H1 (cell line): ENCODE results near the gene RBM10.

ENCODE experiments used
- CTCF ChIP-seq, 3 experiments: IDR thresholded peaks; 1 replicate in 2 of 3; 2 replicates in 1 of 3; pipeline versions ENCODE4 v1.5.1 to v1.6.1; 2011; ENCODE audit warnings: low read length in 3 of 3, mild to moderate bottlenecking in 3 of 3, inconsistent platforms in 2 of 3, low read depth in 1 of 3, moderate library complexity in 1 of 3; ENCODE audit not compliant: insufficient read depth in 1 of 3; ENCODE audit errors: control extremely low read depth in 1 of 3
- EP300 ChIP-seq, 2 experiments: IDR thresholded peaks; 1 replicate in 1 of 2; 2 replicates in 1 of 2; pipeline ENCODE4 v1.6.1; 2011 to 2012; ENCODE audit warnings: low read depth in 2 of 2, low read length in 2 of 2, mild to moderate bottlenecking in 2 of 2, borderline replicate concordance in 1 of 2, inconsistent platforms in 1 of 2, moderate library complexity in 1 of 2
- EZH2 ChIP-seq: fragments of 200-600 bp; sonication (generic); IDR thresholded peaks from 2 replicates; pipeline ENCODE4 v1.7.1; 2012; ENCODE audit warnings: low read depth, mild to moderate bottlenecking, moderate library complexity, low read length, inconsistent platforms; ENCODE audit not compliant: severe bottlenecking
- JUN ChIP-seq: IDR thresholded peaks from 2 replicates; pipeline ENCODE4 v1.6.1; 2011; ENCODE audit warnings: low read depth, mild to moderate bottlenecking, improper control_type of control experiment, low read length
- POLR2AphosphoS5 ChIP-seq: IDR thresholded peaks from 2 replicates; pipeline ENCODE4 v1.6.1; 2011; ENCODE audit warnings: low read depth, low read length
- RNF2 ChIP-seq: fragments of 200-900, 300-1000 bp; sonication (generic); IDR thresholded peaks from 2 replicates; pipeline ENCODE4 v1.7.1; 2016; ENCODE audit warnings: borderline replicate concordance, low read depth, mild to moderate bottlenecking, antibody characterized with exemption, low read length; ENCODE audit not compliant: poor library complexity, severe bottlenecking; ENCODE audit errors: missing control alignments
- TCF12 ChIP-seq: IDR thresholded peaks from 2 replicates; pipeline ENCODE4 v1.6.1; 2011; ENCODE audit warnings: low read depth, mild to moderate bottlenecking, low read length

- TF ChIP-seq TCF12 (no peak), CTCF (IDR thresholded peaks at IDR 0.05; ENCODE audit: control extremely low read depth in 1 of 3, insufficient read depth in 1 of 3, low read depth in 1 of 3, low read length in 3 of 3) (no peak), JUN (no peak), EZH2 (no peak), EP300 (IDR thresholded peaks at IDR 0.05; ENCODE audit: borderline replicate concordance in 1 of 2, low read depth in 2 of 2, low read length in 2 of 2) (no peak), RNF2 (no peak), POLR2AphosphoS5 (no peak)
These were observed 19.4 kb downstream of the RBM10 start for GRCh38 chrX:47164420-47164819.
